Coronary artery (tissue), 2 donors: ENCODE results near the gene SLC12A7.

ENCODE experiments used
- DNase-seq: peaks from one replicate; pipeline ENCODE4 v3.0.0-alpha.2; 2017; ENCODE audit warnings: low spot score
- H3K27ac ChIP-seq, 2 donors: fragments of 200-600 bp; sonication (generic); one replicate each; pipeline ENCODE4 v1.5.1; 2016 to 2019
- H3K4me3 ChIP-seq: fragments of 200-600 bp; sonication (generic); 2 replicates; pipeline ENCODE4 v1.5.1; 2016; ENCODE audit warnings: mild to moderate bottlenecking, moderate library complexity
- CTCF ChIP-seq: fragments of 200-600 bp; sonication (generic); IDR thresholded peaks from one replicate; pipeline ENCODE4 v1.5.1; 2019; ENCODE audit warnings: antibody characterized with exemption

SLC12A7 gene

GRCh38 chr5:1058988-1059883, 52.6 kb downstream of the SLC12A7 start:
- no peak for TF ChIP-seq CTCF
- Histone ChIP-seq H3K27ac (no peak overlapping the region), H3K4me3 (no peak overlapping the region)
- DNase-seq = no peak

GRCh38 chr5:1058083-1058945, 53.5 kb downstream of the SLC12A7 start:
- no peak for TF ChIP-seq CTCF
- no peak overlapping the region for H3K4me3 ChIP-seq
- no peak overlapping the region for H3K27ac ChIP-seq
- no peak for DNase-seq

- Histone ChIP-seq H3K27ac (no peak overlapping the region), H3K4me3 (no peak overlapping the region)
- no peak for DNase-seq
- no peak for TF ChIP-seq CTCF
Observed at GRCh38 chr5:1057485-1058082, 54.3 kb downstream of the SLC12A7 start.

- Histone ChIP-seq H3K27ac (no peak overlapping the region), H3K4me3 (no peak overlapping the region)
- TF ChIP-seq CTCF = no peak
- DNase-seq = no peak
Observed at GRCh38 chr5:1056611-1057484, 55.0 kb downstream of the SLC12A7 start.

- H3K4me3 ChIP-seq = no peak overlapping the region
- no peak for TF ChIP-seq CTCF
- no peak for DNase-seq
- H3K27ac ChIP-seq = no peak overlapping the region
Observed at GRCh38 chr5:1055896-1056610, 55.8 kb downstream of the SLC12A7 start.
